GM21737 (cell line): Measurements from ENCODE around the gene TRMT10B.

Experiments used
- ATAC-seq: cut with Tn5 transposase; IDR thresholded peaks from one replicate; pipeline ENCODE4 v1.9.1; 2021; ENCODE audit warnings: mild to moderate bottlenecking, moderate library complexity; ENCODE audit not compliant: unreplicated experiment

Gene TRMT10B, protein sequence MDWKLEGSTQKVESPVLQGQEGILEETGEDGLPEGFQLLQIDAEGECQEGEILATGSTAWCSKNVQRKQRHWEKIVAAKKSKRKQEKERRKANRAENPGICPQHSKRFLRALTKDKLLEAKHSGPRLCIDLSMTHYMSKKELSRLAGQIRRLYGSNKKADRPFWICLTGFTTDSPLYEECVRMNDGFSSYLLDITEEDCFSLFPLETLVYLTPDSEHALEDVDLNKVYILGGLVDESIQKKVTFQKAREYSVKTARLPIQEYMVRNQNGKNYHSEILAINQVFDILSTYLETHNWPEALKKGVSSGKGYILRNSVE

DNA sequence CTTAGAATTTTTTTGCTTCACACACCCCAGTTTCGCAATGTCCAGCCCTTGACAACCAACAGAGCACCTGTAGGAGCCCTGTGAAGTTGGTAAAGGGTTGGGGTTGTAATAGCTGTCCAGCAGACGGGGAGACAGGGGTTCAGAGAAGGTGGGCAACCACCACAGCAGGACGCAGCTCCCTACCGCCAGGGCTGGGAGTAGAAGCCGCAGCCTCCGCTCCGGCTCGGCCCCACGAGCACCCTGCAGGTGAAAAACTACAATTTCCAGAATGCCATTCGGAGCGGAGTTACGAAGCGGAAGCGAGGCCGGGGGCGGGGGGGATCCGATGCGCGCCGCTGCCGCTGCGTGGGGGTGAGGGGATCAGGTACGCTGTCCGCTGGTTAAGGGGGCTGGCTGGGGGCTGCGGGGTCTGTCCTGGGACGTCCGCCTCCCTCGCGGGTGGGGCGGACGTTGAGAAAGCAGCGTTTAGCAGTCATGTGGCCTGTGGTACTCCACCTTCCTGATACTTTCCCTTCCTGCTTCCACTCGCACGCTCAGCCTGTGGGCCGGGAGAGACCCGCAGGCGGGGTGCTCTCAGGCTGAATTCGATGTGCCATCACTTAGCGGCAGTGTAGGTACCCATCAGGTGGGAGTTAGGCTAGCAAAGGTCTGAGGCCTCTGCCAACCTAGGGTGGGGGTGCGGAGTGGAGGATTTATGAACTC lies at the start of gene TRMT10B:
TRMT10B (plus strand) TSS at position 317 of the 702 bp plus-strand sequence. CDS start 8,127 bp downstream, outside the sequence.
- peak; percentile 93 for ATAC-seq

DNA sequence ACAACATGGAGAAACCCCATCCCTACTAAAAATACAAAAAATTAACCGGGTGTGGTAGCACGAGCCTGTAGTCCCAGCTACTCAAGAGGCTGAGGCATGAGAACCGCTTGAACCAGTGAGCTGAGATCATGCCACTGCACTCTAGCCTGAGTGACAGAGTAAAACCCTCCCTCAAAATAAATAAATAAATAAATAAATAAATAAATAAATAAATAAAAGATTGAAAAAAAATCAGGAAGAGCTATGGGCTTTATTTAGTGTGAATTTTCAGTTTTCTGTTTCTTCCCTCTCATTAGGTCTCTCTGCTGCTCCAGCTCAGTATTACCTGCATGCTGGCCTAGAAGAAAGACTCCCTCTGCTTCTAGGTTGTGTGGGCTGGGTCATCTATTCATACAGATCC lies 47.8 kb upstream of the TRMT10B start:
- no peak for ATAC-seq

DNA sequence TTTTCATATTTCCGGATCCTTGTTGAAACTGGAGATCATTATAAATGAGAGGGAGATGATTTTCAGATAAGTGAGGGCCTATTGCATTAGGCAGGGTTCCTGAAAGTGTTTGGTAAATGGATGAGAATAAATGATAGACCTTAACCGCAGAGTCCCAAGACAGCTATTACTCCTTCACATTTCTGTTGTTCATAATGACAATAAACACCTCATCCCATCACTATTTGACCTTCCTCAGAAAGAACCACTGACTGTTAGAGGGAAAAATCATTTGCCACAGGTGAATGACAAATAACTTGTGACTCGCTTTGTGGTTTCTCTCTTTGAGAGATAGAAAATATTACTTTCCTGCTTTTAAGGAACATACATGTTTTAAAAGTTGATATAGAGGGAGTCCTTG lies 47.3 kb upstream of the TRMT10B start:
- ATAC-seq: no peak

DNA sequence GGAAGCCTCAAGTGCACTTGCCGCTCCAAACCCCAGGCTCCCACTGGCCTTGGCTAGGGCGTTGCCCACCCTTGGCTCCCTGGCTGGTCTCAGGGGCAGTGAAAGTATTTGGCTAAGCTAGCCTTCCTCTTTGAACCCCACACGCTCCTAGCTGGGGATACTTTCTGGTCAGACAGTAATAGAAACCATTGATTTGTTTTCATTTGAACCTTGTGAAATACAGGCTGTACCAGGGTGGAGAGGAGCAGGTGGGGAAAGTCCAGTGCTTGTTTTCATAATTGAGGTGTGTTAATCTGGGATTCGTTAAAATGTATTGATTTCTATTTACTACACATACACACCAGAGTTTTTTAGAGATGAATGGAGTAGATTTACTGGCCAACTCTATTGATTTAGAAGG lies 45.9 kb upstream of the TRMT10B start:
- ATAC-seq: no peak

DNA sequence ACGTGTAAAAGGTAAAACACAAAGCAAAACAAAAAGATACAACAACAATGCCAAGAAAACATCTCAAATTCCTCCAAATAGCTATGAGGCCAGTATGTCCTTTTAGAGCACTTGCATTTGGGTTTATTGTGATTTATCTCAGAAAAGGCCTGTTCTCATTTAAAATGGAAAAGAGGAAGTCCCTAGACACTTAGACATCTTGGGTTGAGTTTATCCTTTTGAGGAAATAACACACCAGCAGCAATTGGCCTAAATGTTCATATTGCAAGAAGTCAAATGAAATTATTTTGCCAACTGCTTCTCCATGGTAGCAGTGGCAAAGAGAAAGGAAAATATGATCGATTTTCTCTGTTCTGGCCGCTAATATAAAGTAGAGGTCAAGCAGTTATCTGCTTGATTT lies 43.6 kb upstream of the TRMT10B start:
- no peak for ATAC-seq

DNA sequence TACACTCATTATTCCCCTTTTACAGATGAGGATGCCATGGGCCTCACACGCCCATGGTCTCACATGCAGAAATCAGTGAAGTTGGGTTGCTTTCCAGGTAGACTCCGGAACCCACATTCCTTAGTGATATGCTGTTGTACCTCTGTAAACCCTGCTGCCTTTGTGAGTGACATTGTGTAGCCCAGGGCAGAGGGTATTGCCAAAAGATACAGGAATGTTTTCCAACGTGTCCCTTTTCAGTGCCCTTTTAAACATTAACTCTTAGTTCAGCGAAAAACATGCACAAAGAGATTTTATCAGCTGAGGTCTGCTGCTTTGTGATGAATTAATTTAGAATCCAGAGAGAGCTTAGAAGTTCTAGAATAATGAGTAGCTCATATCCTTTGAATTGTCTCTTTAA lies 38.3 kb upstream of the TRMT10B start:
- no peak for ATAC-seq

DNA sequence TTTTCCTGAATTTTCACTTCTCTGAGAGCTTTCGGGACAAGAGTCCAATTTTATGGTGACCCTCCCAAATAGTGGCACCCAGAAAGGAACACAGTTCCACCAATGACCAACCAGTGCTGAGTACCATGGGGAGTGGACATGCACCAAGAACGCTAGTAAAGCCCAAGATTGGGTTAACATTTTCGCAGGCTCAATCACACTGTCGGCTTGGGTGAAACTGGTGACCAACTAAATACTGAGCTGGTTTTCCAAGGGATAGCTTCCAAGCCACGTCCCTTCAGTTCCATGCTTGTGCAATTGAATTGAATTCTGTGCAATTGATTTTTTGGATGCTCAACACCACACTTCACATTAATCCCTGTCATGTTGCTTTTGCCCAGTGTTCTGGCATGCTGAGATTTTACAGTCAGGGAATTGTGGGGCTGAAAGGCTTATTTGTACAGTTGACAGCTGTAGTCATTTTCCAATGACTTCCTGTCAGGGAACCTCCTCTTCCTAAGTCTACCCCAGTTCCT lies 37.6 kb upstream of the TRMT10B start:
- no peak for ATAC-seq

DNA sequence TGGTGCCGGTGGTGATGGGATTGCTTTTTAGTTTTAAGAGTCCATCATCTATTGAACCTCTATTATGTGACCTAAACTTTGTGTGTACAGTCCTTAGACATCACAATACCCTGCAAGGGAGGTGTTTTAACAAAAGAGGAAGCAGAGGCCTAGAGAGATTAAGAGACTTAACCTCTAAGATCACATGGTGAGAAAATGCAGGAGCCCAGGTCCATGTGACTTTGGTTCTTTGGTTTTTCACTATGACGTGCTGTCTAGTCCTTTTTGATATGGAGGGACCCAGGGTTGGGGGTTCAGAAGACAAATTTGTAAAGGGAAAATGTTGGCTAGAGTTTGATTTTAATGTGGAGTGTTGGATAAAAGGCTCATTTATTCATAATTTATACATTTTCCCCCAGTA lies 34.1 kb upstream of the TRMT10B start:
- no peak for ATAC-seq

DNA sequence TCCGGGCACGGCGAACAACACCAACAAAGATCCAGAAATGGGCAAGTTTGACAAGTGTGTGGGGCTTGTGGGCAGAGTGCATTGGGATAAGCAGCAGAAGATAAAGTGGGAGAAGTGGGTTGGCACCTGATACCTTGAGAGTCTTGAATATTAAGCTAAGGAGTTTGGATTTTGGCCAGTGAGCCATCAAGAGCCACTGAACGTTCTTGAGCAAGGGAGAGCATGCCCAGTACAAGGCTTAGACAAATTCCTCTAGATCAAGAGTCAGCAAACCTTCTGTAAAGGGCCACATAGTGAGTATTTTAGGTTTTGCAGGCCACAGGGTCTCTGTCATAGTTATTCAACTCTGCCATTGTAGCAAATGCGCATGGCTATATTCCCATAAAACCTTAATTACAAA lies 26.6 kb upstream of the TRMT10B start:
- ATAC-seq: no peak

DNA sequence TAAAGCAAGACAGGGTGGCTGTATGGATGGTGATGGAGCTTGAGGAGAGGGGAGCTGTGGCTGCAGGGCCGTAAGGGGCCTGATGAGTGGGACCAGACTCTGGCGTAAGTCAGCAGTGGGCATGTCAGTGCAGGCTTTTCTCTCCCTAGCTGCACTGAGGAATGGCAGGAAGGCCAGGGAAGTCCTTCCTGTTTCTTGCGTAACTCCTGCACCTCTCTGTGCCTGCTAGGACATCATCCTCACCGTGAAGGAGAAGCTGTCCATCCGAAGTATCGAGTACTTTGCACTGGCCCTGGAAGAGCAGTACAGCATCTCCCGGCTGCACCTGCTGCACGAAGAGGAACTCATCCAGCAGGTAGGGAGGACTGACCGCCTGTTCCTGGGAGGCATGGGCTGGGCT lies 24.1 kb upstream of the TRMT10B start:
- ATAC-seq: no peak

DNA sequence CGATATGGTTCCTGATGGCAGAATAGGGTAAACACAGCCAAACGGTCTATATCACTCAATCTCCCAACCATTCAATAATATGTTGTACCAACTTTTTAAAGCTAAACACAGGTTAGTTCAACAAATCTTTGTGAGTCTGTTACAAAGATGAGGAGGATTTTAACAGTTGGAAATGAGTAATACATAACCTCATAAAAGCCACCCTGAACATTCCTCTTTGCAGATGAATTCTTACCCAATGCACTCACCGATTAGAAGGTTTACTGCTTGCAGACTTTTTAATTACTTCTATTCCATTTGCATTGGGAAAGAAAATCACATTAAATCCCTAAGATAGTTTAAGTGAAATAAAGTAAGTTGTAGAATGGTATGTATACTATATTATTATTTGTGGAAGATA lies 23.3 kb upstream of the TRMT10B start:
- ATAC-seq: no peak

DNA sequence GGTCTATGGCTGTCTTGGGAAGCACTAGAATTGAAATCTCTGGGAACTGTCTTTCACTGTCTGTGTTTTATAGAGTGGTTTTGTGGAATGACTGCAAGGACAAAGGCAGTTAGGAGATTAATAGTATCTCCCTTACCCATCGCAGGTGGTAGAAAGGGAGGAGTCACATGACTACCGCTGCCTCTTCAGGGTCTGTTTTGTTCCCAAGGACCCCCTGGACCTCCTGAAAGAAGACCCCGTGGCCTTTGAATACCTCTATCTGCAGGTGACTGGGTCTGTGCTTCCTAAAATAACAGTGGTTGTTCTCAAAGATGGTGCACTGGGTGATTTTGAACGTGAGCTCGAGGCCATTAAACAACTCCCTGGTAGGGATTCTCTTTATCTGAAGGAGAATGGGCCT lies 22.8 kb upstream of the TRMT10B start:
- ATAC-seq: no peak

DNA sequence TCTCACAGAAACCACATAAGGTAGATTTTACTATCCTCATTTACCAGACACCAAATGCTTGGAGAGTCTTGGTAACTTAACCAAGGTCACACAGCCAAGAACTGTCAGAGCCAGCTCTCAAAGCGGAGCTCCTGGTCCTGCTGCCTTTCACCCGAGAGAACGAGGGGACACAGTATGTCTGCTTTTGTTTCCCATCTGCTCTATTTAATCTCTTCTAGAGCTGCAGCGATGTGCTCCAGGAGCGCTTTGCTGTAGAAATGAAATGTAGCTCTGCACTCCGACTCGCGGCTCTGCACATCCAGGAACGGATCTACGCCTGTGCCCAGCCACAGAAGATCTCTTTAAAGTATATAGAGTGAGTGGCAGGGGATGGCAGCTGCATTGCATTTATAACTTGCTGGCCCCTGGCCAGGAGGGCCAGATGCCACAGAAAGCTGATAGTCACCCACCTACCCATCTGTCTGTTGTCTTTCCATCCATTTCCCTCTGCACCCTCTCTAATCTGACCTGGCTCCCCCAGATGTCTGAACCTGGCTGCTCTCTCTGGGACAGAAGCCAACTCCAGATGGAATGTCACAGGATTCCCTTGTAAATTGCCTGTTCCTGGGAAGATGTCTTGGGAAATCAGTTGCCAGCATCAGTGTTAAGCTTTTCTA lies 21.4 kb upstream of the TRMT10B start:
- no peak for ATAC-seq

DNA sequence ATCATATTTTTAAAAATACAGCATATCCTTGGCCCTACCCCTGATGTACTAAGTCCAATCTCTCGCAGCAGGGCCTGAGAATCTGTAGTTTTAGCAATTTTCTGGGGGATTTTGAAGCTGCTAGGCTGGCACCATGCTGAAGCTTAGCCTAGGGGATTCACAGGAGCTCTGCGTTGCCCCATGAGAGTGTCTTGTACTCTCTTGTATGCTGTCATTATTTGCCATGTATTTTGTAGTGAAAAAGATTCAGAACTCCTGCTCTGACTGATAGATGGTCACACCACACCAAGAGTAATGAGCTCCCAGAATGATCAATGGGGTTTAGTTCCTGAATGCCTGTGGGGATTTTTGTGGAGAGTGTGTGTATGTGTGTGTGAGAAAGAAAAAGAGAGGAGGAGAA lies 20.7 kb upstream of the TRMT10B start:
- ATAC-seq: no peak

DNA sequence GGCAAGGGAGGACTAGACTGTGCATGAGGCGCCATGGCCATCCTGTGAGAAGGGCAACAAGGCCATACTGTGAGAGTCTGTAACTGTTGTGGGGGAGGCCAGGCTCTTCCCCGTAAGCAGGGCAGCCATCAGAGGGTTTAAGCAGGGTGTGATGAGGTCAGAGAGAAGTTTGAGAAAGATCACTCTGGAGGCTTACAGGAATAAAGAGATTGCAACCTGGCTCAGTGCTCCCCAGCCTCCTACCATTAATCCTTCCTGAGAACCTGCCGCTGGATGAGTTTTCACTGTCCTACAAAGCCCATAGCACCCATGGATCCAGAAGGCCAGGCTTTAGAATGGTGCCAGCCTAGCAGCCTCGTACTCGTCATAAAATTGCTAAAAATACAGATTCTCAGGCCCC lies 14.4 kb upstream of the TRMT10B start:
- no peak for ATAC-seq

DNA sequence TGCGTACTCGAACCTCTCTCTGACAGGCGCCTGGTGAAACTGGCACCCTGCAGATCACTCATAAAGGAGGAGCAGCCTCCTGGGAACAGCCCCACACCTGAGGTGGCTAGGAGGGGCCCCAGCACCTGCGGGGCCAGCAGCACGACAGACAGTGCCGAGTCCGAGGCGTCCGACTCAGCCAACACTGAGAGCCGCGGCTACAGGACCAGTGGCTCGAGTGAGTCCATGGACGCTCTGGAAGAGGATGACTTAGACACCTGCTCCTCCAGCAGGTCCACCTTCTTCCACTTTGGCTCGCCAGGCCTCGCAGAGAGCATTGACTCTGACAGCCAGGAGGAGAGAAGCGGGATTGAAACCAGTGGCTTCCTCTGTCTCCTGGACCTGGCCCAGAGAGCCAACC lies 13.5 kb upstream of the TRMT10B start:
- no peak for ATAC-seq

DNA sequence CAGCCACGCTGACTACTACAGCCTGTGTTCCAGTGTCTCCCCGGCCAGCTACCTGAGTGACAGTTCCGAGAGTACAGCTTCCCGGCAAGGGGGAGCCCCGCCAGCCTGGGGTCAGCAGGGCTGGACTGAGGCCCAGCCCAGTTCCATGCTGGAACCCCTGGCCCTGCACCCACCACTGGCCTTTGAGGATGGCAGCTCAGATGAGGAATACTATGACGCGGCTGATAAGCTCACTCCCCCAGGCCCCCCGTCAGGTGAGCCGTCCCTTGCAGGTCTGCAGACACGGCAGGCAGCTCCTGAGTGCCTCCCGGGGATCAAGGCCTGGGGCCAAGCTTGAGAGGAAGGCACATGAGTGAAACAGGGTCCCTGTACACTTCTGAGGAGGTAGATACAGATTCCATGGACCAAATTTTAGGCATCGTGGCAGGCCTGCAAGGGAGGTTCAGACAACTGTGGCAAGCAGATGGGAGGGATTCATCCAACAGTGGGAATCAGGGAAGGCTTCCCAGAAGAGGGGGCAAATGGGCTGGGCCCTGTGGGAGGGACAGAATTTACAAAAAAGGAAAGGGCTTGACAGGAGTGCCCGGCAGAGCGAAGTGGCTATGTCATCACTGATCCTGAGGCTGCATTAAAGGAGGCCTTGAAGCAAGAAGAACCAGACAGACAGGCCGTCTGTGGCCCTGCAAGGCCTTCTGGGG lies 12.8 kb upstream of the TRMT10B start:
- ATAC-seq: no peak

DNA sequence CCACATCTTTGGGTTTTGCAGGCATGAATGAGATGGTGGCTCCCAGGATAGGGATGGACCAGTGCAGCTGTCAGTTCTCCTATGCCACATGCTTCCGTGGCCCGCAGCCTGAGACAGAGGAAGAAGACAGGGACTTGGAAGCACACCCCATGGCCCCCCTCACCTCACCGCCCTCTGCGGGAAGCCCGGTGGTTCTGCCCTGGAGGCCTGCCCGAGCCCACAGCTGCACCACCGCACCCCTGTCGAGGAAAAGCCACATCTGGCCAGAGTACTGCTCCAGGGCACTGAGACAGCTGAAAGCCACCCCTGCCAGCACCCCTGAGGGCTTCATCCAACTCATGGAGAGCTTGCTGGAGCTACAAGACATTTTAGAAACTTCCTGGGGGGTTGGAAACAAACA lies 7.6 kb upstream of the TRMT10B start:
- ATAC-seq: no peak

DNA sequence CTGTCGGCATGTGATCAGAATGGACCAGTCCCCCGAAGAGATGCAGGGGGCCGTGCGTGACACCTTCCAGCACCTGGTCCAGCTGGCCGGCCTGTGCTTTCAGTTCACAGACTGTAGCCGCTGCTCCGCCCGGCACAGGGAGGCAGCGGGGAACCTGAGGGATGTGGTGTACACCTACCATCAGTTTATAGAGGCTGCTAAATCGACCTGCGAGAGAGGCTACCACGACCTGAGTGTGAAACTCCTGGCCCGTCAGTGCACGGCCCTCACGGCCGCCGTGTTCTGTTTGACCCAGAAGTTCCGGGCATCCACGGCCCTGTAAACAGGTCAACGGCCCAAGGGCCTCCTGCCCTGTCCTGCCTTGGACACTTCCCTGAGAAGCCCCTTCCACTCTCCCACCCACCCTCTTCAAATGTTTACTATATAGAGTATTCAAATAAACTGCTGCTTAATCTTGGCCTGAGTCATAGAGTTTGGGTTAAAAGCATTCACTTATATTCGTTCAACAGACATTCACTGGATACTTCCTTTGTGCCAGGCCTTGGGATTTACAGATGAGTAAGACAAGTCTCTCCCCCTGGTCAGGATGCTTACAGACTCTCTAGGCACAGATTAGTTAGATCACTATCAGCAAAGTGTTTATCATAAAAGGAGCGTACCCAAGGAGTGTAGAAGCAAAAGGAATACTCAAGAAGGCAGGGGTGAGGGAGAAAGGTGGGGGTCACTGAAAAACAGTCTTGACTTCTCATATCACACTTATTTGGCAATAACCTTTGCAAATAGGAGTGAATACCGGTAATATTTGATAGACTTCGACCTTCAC lies 6.9 kb upstream of the TRMT10B start:
- no peak for ATAC-seq

DNA sequence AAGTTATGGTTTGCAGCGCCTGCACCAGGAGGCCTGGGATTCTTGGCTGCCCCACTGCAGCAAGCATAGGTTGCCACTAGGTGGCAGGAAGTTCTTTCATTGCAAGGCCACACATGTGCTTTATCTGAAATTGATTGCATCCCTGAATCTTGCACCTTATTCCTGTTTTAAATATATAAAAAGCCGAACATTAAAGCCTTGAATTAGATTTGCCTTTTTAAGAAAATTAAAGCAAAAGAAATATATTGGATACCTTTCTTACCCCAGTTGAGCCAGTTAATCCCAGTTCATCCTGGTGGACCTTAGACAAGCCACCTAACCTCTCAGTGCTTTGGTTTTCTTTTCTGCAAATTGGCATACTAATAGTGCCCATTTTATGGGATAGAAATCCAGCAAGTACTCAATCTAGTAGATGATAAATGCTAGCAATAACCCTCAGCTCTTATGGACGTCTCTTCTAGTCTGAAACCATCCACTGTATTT lies 6.3 kb upstream of the TRMT10B start:
- ATAC-seq: no peak
